RKO (cell line): ENCODE measurements around the gene GRIP2.

Experiments used
- DNase-seq: peaks from one replicate; pipeline ENCODE4 v3.0.0-alpha.2; 2016; ENCODE audit warnings: low spot score

GRIP2 gene

GRCh38 chr3:14561051-14561960, 21.2 kb upstream of the GRIP2 start:
- no peak for DNase-seq

GRCh38 chr3:14560110-14560509, 20.0 kb upstream of the GRIP2 start:
- DNase-seq = no peak

- DNase-seq = no peak
These were observed 17.9 kb upstream of the GRIP2 start for GRCh38 chr3:14558029-14558428.

GRCh38 chr3:14555835-14556234, 15.7 kb upstream of the GRIP2 start:
- DNase-seq = no peak

- no peak for DNase-seq
These were observed 14.6 kb upstream of the GRIP2 start for GRCh38 chr3:14554715-14555114.

DNA sequence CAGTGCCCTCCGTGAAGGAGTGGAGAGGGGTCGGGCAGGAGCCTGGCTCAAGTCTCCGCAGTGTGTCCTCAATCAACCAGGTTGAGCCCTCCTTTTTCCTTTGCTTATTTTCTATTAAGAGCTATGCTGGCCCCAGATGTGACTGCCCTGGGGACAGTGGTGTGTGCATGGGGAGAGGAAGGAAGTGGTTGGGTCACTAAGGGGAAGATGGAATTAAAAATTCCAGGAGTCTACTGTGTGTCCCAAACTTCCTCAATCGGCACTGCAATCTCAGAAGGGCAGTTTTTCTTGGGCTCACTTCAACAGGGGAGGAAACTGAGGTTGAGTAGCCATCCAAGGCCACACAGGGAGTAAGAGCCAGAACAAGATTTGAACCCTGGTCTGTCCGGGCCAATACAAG, 13.7 kb upstream of the GRIP2 start:
- DNase-seq = no peak

GRCh38 chr3:14552717-14553116, 12.6 kb upstream of the GRIP2 start:
- DNase-seq = no peak

DNA sequence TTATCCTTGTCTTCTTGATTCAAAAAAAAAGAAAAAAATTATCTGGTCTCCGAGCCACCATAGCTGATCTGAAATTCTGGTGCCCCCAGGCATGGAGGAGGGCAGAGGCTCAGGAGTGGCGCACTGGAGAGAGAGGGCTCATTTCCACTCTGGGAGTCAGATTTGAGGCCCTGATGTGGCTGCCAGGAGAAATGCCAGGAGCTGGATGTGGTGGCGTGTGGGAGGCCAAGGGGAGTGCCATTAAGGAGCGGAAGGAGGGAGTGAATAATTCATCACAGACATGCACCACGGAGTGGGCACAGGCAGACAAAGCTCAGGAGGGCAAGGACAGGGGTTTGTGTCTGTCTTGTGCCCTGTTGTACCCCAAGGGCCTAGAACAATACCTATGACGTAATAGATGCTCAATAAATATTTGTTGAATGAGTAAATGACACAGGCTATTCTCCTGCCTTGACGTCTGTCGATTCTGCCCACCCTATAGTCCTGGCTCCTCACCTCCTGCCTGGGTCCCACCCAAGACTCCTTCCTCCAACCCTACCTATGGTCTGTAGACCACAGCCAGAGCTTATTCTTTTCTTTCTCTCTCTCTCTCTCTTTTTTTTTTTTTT, 12.0 kb upstream of the GRIP2 start:
- no peak for DNase-seq

GRCh38 chr3:14550651-14551611, 10.8 kb upstream of the GRIP2 start:
- DNase-seq = no peak

DNA sequence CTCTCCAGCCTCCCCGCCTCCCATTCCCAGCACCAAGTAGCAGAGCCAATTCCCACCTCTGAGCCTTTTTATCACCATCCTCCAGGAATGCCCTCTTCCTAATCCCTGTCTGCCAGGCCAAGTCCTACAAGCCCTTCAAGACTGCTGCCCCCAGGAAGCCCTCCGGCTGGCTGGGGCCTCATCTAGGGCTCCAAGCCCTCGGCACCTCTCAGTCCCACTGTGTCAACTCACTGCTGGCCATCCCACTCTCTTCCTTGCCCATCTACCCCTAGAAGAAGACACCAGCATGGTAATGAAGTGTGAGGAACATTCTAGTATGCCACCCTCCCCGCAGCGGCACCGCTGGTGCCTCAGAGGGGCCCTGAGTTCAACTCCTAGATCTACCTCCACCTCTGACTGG, 10.0 kb upstream of the GRIP2 start:
- no peak for DNase-seq

DNA sequence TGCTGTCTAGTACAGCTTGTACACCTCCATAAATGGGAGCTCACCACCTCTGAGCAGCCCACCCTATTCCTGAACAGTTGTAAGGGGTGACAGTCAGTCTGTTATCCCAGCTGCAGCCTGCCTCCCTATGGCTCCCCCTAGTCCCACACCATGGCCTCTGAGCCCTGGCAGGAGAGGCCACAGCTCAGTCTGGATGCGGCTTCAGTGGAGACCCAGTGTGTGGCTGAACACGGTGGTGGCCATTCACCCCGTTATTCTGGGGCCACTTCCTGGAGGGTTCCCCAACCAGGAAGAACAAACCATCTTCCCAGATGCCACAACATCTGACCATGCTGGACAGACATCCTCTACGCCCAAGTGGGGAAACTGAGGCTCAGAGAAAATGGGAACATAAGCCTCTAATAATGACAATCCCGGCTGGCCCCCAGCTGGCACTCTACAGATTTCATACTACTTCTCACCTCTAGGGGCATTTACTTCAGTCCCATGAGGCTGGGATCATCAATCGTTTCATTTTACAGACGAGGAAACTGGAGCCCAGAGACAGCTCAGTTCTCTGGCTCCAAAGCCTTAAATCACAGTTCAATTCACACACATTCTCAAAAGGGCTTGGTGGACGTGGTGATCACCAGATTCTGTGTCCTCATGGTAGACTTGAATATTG, 9.2 kb upstream of the GRIP2 start:
- peak; percentile 48 for DNase-seq

- DNase-seq = peak; percentile 52
These were observed 8.2 kb upstream of the GRIP2 start for GRCh38 chr3:14548321-14548729.

- DNase-seq = no peak
These were observed 7.6 kb upstream of the GRIP2 start for GRCh38 chr3:14547693-14548092.

DNA sequence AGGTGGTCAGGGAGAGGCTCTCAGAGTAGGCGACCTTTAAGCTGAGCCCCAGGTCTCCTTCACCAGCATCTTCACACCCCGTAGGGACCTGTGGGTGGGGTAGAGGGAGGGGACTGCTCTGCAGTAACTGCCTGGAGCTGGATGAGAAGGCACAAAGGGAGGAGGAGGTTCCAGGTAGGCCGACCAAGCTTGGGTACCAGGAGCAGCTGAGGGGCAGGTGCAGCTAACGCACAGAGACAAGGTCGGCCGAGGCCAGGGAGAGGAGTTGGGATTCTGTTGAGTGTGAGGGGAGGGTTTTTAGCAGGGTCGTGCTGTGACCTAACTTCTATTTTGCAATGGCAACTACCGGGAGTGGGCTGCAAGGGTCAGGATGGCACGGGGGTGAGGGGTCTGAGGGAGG, 5.9 kb upstream of the GRIP2 start:
- no peak for DNase-seq

DNA sequence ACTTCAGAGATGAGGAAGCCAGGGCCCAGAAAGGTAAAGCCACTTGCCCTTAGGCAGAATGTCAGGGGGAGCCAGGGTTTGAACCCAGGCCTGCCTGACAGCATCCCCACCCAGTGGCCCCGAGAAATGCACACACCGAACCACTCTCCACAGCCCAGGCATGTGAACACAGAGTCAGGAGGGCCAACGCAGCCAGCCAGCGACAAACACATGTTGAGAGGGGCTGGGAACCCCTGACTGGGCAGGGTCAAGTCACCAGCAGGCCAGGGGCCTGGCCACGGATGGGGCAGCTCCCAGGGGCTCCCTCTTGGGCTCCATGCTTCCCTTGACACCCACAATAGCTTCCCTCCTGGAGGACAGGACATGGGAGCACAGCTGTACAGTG, 5.1 kb upstream of the GRIP2 start:
- no peak for DNase-seq

DNA sequence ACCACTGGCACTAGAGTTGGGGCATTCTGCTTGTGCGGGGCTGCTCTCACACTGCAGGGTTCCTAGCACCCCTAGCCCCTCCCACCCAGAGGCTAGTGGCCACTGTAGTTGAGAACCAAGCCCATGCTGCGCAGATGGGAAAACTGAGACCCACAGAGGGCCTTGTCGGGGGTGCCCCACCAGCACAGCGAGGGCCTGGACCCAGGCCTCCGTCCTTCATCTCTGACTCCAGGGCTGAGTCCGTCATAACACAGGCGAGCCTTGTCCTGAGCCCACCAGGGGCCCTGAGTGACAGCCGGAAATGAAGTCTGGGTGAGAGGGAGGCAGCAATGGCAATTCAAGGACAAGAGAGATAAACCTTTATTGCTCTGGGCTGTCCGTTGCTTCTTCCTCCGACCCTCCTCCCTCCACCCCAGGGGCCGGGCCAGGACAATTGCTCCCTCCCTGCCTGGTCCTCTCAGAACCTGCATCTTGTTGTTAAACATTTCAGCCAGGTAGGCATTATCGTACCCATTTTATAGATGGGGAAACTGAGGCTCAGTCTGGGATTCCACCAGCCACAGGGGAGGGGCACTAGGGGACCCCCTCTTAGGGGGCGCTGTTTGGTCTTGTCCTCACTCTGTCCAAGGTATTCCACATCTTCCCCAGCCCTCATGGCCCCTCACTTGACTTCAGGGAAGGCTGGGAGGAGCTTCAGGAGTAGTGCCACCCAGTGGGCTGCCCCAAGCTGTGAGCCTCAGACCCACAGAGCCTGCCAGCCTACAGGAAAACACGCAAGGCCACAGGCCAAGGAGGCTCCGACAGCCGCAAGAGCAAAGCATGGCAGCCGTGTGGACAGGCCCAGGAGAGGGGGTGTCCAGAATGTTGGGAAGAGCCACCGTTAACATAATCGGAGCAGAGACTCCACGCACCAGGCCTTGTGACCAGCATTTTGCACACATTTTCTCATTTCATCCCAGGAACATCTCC, 4.4 kb upstream of the GRIP2 start:
- no peak for DNase-seq

DNA sequence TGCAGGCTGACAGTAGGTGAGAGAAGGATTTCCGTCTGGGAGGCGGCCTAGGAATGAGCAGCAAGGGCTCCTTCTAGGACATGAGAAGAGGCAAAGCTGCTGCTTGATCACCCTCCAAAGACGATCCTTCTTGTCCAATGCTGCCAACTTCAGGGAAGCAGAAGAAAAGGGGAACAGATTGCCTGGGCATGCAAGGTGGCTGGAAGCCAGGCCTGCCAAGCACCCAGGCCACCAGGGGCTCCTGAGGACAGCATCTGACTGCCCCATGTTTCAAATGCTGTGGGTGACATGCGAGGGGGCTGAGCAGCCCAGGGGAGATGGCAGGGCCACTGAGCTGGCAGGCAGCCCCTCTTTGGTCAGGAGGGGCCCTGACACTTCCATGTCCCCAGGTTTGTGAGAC, 3.3 kb upstream of the GRIP2 start:
- no peak for DNase-seq

GRCh38 chr3:14542656-14543055, 2.5 kb upstream of the GRIP2 start:
- DNase-seq = no peak

DNA sequence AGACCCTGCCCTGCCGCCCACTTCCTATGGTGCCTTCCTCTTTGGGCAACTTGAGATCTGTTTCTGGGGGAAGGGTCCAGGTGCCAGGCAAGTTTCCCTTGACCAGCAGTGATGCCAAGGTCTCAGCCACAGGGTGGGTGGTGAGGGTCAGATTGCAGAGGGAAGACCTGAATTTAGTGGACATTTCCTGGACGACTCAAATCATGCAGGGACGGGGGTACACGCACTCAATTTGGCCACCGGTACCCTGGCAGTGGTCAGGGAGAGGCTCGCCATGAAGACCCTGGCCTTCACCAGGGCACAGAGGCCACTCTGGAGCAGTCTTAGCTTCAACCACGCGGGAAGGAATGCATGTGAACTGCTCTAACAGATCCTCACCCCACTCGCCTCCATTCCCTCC, 1.5 kb upstream of the GRIP2 start:
- no peak for DNase-seq

DNA sequence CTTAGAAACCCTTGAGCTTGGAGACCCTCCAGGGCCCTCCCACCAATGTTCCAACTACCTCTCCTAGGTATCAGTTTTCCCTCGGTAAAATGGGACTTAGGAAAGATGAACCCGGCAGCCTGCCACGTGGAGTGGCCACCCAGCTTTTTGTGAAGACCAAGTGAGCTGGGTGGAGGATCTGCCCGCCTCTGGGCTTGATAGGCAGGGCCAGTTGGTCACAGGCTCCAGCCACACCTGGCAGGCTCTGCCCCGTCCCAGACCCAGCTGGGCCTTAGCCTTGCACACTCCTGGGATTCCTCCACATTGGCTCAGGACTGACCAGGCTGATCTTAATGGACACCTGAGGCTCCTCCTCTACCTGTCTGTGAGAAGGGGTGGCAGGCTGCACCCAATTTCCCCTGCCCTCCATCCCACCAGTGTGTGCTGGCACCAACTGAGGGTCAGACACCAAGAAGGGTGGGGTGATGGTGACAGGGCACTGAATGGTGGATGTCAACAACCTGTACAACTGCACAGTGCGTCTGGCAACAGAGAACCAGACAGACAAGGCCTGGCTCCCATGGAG, 761 bp upstream of the GRIP2 start:
- DNase-seq = no peak

- no peak for DNase-seq
These were observed 779 bp downstream of the GRIP2 start for GRCh38 chr3:14539384-14539741.
